DMS79 treated with DMSO at 0.1 percent for 48 hours (cell line): ENCODE data around the gene LRCH3.
"Not testable (repeated sequence)": the region's sequence is repeated elsewhere in the genome, so short reads cannot be mapped to it uniquely, and the experiment has no call there.

Experiments
- DNase-seq: peaks from one replicate; lab custom pipeline; 2025; lab: John Stamatoyannopoulos, UW

LRCH3 gene

GRCh38 chr3:197926418-197926817 is 135.4 kb downstream of the LRCH3 start:
- DNase-seq, result no peak

- not testable (repeated sequence) for DNase-seq
These were observed 136.5 kb downstream of the LRCH3 start for GRCh38 chr3:197927578-197927977.

- no peak for DNase-seq
These were observed 145.8 kb downstream of the LRCH3 start for GRCh38 chr3:197936819-197937384.
